HEK293 (cell line): Measurements from ENCODE around the gene PTPRH.

Experiments
- CTCF ChIP-seq: fragments of 450-650 bp; formaldehyde crosslinking; IDR thresholded peaks from 2 replicates; pipeline ENCODE4 v1.5.1; 2016; ENCODE audit warnings: missing biosample characterization, missing genetic modification characterization
- GLI2 ChIP-seq: fragments of 450-650 bp; formaldehyde crosslinking; IDR thresholded peaks from 2 replicates; pipeline ENCODE4; 2017; ENCODE audit warnings: missing biosample characterization, missing genetic modification characterization, low read depth, borderline replicate concordance
- HIC1 ChIP-seq: fragments of 450-650 bp; formaldehyde crosslinking; IDR thresholded peaks from 2 replicates; pipeline ENCODE4 v1.5.1; 2016; ENCODE audit warnings: missing biosample characterization, missing genetic modification characterization
- INSM2 ChIP-seq: fragments of 450-650 bp; formaldehyde crosslinking; IDR thresholded peaks from 2 replicates; pipeline ENCODE4 v1.5.1; 2016; ENCODE audit warnings: missing biosample characterization, missing genetic modification characterization
- SP2 ChIP-seq: fragments of 450-650 bp; formaldehyde crosslinking; IDR thresholded peaks from 2 replicates; pipeline ENCODE4 v1.5.1; 2016; ENCODE audit warnings: missing biosample characterization, missing genetic modification characterization
- ZBTB11 ChIP-seq: fragments of 450-650 bp; formaldehyde crosslinking; conservative IDR thresholded peaks from 2 replicates; pipeline ENCODE4 v1.5.1; 2016; ENCODE audit warnings: low read depth, missing biosample characterization, missing genetic modification characterization
- ZFP41 ChIP-seq: fragments of 450-650 bp; formaldehyde crosslinking; IDR thresholded peaks from 2 replicates; pipeline ENCODE4 v1.5.1; 2016; ENCODE audit warnings: missing biosample characterization, missing genetic modification characterization, borderline replicate concordance
- ZNF2 ChIP-seq: fragments of 450-650 bp; formaldehyde crosslinking; IDR thresholded peaks from 2 replicates; pipeline ENCODE4 v1.5.1; 2016; ENCODE audit warnings: missing biosample characterization, missing genetic modification characterization
- ZNF24 ChIP-seq: fragments of 450-650 bp; formaldehyde crosslinking; IDR thresholded peaks from 2 replicates; pipeline ENCODE4 v1.5.1; 2016; ENCODE audit warnings: missing biosample characterization, missing genetic modification characterization
- ZNF354C ChIP-seq: fragments of 450-650 bp; formaldehyde crosslinking; IDR thresholded peaks from 2 replicates; pipeline ENCODE4 v1.5.1; 2016; ENCODE audit warnings: missing biosample characterization, missing genetic modification characterization, low read depth, borderline replicate concordance
- ZNF366 ChIP-seq: fragments of 450-650 bp; formaldehyde crosslinking; conservative IDR thresholded peaks from 2 replicates; pipeline ENCODE4 v1.5.1; 2016; ENCODE audit warnings: missing biosample characterization, missing genetic modification characterization
- ZNF416 ChIP-seq: fragments of 450-650 bp; formaldehyde crosslinking; IDR thresholded peaks from 2 replicates; pipeline ENCODE4 v1.5.1; 2016; ENCODE audit warnings: missing biosample characterization, missing genetic modification characterization
- ZNF513 ChIP-seq: fragments of 450-650 bp; IDR thresholded peaks from 2 replicates; pipeline ENCODE4 v1.5.1; 2018; ENCODE audit warnings: missing biosample characterization, missing genetic modification characterization
- ZNF529 ChIP-seq: fragments of 450-650 bp; formaldehyde crosslinking; IDR thresholded peaks from 2 replicates; pipeline ENCODE4 v1.5.1; 2017; ENCODE audit warnings: missing genetic modification characterization, missing biosample characterization; ENCODE audit not compliant: insufficient replicate concordance
- ZNF677 ChIP-seq: fragments of 450-650 bp; IDR thresholded peaks from 2 replicates; pipeline ENCODE4 v1.5.0; 2018; ENCODE audit warnings: missing biosample characterization, mild to moderate bottlenecking, missing genetic modification characterization, moderate library complexity
- ZNF704 ChIP-seq: fragments of 450-650 bp; formaldehyde crosslinking; IDR thresholded peaks from 2 replicates; pipeline ENCODE4 v1.5.1; 2016; ENCODE audit warnings: missing biosample characterization, missing genetic modification characterization
- ZNF777 ChIP-seq: fragments of 450-650 bp; formaldehyde crosslinking; IDR thresholded peaks from 2 replicates; pipeline ENCODE4 v1.5.1; 2017; ENCODE audit warnings: missing biosample characterization, missing genetic modification characterization, borderline replicate concordance
- ZSCAN4 ChIP-seq: fragments of 450-650 bp; formaldehyde crosslinking; IDR thresholded peaks from 2 replicates; pipeline ENCODE4 v1.5.1; 2017; ENCODE audit warnings: missing biosample characterization, missing genetic modification characterization
- TF ChIP-seq, protein P1 (sequence below): fragments of 450-650 bp; formaldehyde crosslinking; IDR thresholded peaks from 2 replicates; pipeline ENCODE4 v1.5.1; 2016; ENCODE audit warnings: missing biosample characterization, missing genetic modification characterization
- TF ChIP-seq, protein P2 (sequence below): fragments of 450-650 bp; formaldehyde crosslinking; IDR thresholded peaks from 2 replicates; pipeline ENCODE4 v1.5.1; 2016; ENCODE audit warnings: missing biosample characterization, missing genetic modification characterization

Gene PTPRH

DNA sequence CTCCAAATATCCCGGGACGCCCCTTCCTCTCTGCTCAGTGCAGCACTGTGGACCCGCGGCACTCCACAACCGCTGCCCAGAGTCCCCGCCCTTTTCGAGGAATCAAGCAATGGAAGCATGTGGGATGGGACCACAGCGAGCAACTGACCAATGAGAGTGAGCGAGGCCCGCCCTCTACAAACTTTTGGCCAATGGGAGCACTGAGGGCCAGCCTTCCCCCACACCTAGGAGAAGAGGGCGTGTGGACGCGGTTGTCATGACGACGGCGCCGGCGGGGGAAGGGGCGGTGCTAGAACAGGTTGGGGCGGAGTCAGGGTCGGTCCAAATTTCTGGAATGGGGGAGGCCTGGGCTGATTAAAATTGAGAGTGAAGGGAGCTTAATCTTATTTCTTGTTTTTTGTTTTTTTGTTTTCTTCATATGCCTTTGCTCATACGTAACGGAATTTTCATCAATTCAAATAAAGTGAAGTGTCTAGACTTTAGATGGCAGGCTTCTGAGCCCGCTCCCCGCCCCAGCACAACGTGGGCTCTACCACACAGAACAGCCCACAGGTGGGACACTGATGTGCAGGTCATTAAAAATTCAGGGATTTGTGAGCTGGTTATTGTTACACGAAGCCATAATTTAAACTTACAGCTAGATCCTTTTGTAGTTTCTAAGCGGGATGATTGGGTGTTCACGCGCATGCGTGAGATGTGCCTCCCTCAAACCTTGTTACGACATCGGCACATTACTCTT is 42.6 kb downstream of the PTPRH start, which contains the start of gene DNAAF3 (continued):
- TF ChIP-seq CTCF (peak; percentile 17; the same call in 1 of the 2 replicates), ZNF366 (0 out of 2 replicates have a peak, but pooled peaks have one; percentile 28), ZNF704 (no peak), ZBTB11 (tag by site-specific recombination) (no peak), ZNF24 (tag by site-specific recombination) (peak; percentile 57; the same call in 1 of the 2 replicates), GLI2 (tag by site-specific recombination) (no peak), ZSCAN4 (tag by site-specific recombination) (no peak), INSM2 (tag by site-specific recombination) (no peak), ZNF677 (tag by site-specific recombination) (no peak), HIC1 (no peak), ZNF513 (no peak), ZNF416 (tag by site-specific recombination) (no peak), ZNF354C (no peak), SP2 (peak; percentile 97), ZFP41 (tag by site-specific recombination) (no peak), ZNF777 (tag by site-specific recombination) (no peak), ZNF529 (tag by site-specific recombination) (no peak), ZNF2 (tag by site-specific recombination) (peak; percentile 22; the same call in 1 of the 2 replicates)
- TF ChIP-seq, protein P1, sequence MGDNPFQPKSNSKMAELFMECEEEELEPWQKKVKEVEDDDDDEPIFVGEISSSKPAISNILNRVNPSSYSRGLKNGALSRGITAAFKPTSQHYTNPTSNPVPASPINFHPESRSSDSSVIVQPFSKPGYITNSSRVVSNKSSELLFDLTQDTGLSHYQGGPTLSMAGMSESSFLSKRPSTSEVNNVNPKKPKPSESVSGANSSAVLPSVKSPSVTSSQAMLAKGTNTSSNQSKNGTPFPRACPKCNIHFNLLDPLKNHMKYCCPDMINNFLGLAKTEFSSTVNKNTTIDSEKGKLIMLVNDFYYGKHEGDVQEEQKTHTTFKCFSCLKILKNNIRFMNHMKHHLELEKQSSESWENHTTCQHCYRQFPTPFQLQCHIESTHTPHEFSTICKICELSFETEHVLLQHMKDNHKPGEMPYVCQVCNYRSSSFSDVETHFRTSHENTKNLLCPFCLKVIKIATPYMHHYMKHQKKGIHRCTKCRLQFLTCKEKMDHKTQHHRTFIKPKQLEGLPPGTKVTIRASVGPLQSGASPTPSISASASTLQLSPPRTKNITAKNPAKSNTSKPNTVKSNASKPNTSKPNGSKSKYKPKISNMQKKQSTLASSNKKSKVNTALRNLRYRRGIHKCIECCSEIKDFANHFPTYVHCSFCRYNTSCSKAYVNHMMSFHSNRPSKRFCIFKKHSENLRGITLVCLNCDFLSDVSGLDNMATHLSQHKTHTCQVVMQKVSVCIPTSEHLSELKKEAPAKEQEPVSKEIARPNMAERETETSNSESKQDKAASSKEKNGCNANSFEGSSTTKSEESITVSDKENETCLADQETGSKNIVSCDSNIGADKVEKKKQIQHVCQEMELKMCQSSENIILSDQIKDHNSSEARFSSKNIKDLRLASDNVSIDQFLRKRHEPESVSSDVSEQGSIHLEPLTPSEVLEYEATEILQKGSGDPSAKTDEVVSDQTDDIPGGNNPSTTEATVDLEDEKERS (tag by site-specific recombination), result no peak
- TF ChIP-seq, protein P2, sequence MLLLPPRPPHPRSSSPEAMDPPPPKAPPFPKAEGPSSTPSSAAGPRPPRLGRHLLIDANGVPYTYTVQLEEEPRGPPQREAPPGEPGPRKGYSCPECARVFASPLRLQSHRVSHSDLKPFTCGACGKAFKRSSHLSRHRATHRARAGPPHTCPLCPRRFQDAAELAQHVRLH (tag by site-specific recombination), result no peak
